GM19099 (cell line): Measurements from ENCODE around the gene QRSL1.

Experiments
- POLR2A ChIP-seq: IDR thresholded peaks from 3 replicates; pipeline ENCODE4 v1.6.1; 2011; ENCODE audit warnings: low read depth; ENCODE audit not compliant: insufficient read length; ENCODE audit errors: extremely low read depth

Gene QRSL1

GRCh38 chr6:106694343-106694742, 65.0 kb downstream of the QRSL1 start:
- no peak for TF ChIP-seq POLR2A

DNA sequence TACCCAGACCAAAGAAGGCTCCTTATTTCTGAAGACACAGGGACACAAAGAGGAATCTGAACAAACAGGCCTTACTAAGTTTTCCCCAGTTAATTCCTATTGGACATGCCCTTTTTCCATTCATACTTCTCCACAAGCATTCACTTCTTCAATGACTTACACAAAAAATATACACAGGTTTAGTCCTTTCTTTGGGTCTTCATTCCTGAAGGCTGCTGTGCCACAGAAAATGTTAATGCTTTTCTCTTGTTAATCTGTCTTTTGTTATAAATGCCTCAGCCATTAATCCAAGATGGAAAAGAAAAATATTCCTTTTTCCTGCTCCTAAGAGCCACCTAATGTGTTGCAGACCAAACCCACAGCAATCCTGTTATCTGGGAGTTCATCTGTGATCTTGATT, 71.2 kb downstream of the QRSL1 start:
- no peak for TF ChIP-seq POLR2A

GRCh38 chr6:106702046-106702445, 72.7 kb downstream of the QRSL1 start:
- no peak for TF ChIP-seq POLR2A

- no peak for TF ChIP-seq POLR2A
Measured at GRCh38 chr6:106702451-106703110, 73.2 kb downstream of the QRSL1 start.

DNA sequence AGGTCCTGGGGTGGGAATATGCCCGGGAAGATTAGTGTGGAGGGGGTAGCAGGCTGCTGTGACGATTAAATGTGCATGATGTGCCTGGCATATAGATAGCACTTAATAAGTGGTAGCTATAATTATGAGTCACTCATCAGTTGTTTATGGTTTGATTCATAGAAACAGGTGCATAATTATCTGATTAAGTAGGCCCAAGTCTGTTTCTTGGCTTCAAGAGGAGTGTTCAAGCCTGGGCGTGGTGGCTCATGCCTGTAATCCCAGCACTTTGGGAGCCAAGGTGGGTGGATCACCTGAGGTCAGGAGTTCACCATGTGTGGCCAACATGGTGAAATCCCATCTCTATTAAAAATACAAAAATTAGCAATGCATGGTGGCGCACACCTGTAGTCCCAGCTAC, 74.9 kb downstream of the QRSL1 start:
- no peak for TF ChIP-seq POLR2A

GRCh38 chr6:106705156-106705555, 75.8 kb downstream of the QRSL1 start:
- no peak for TF ChIP-seq POLR2A

- no peak for TF ChIP-seq POLR2A
Measured at GRCh38 chr6:106710580-106710979, 81.2 kb downstream of the QRSL1 start.

- TF ChIP-seq POLR2A = no peak
Measured at GRCh38 chr6:106714281-106714680, 84.9 kb downstream of the QRSL1 start.

GRCh38 chr6:106715922-106716321, 86.5 kb downstream of the QRSL1 start:
- TF ChIP-seq POLR2A = no peak

- TF ChIP-seq POLR2A = no peak
Measured at GRCh38 chr6:106716966-106717365, 87.6 kb downstream of the QRSL1 start.
